Peyer's patch (tissue), 4 donors: Measurements from ENCODE around the gene IGDCC3.

ENCODE experiments used
- POLR2A ChIP-seq, 2 donors: fragments of 450-650 bp; IDR thresholded peaks; one replicate each; pipeline ENCODE4 v1.5.1; 2017; ENCODE audit warnings: antibody characterized with exemption in 2 of 2, mild to moderate bottlenecking in 2 of 2, moderate library complexity in 2 of 2
- TF ChIP-seq, protein P1 (sequence below), 6 experiments: fragments of 450-650 bp in 4 of 6; fragments of 200-600 bp in 2 of 6; sonication (generic) in 1 of 6; IDR thresholded peaks; one replicate each; pipeline ENCODE4 v1.5.1; 2017 to 2019; ENCODE audit warnings: antibody characterized with exemption in 6 of 6, mild to moderate bottlenecking in 3 of 6, moderate library complexity in 1 of 6

DNA sequence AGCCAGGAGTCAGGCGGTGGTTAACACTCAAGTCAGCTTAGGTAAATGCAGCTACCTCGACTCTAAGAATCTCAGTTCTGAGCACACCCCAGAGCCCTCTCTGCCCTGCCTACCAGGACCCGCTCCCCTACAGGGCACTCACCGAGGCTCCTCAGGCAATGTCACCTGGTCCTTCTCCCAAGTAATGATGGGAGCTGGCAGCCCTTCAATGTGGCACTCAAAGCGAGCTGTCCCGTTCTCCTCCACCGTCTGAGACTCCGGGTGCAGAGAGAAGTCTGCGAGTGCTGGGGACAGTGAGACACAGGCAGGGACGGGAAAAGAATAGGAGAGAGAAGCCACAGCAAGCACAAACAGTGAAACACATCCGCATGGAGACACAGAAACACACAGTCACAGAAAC, 32.2 kb upstream of the IGDCC3 start:
- TF ChIP-seq, protein P1, sequence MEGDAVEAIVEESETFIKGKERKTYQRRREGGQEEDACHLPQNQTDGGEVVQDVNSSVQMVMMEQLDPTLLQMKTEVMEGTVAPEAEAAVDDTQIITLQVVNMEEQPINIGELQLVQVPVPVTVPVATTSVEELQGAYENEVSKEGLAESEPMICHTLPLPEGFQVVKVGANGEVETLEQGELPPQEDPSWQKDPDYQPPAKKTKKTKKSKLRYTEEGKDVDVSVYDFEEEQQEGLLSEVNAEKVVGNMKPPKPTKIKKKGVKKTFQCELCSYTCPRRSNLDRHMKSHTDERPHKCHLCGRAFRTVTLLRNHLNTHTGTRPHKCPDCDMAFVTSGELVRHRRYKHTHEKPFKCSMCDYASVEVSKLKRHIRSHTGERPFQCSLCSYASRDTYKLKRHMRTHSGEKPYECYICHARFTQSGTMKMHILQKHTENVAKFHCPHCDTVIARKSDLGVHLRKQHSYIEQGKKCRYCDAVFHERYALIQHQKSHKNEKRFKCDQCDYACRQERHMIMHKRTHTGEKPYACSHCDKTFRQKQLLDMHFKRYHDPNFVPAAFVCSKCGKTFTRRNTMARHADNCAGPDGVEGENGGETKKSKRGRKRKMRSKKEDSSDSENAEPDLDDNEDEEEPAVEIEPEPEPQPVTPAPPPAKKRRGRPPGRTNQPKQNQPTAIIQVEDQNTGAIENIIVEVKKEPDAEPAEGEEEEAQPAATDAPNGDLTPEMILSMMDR (IDR thresholded peaks at IDR 0.05): no peak
- TF ChIP-seq POLR2A (IDR thresholded peaks at IDR 0.05): no peak
